Esophagus (tissue), 2 donors: ENCODE results near the gene TTYH1. TPM values are rescaled to one million over a fixed set of nuclear protein-coding genes. Genes with fewer than 3 reads are reported as not detected.
"Not testable (repeated sequence)": the region's sequence is repeated elsewhere in the genome, so short reads cannot be mapped to it uniquely, and the experiment has no call there.

Source experiments
- H3K27ac ChIP-seq, 2 donors: one replicate each; pipeline ENCODE4 v1.5.1; 2013; ENCODE audit warnings: low read depth in 2 of 2, mild to moderate bottlenecking in 2 of 2, inconsistent platforms in 1 of 2, low read length in 1 of 2, moderate library complexity in 1 of 2
- H3K27me3 ChIP-seq, 2 donors: one replicate each; pipeline ENCODE4 v1.6.1; 2013; ENCODE audit warnings: low read length in 2 of 2, control low read depth in 1 of 2, mild to moderate bottlenecking in 1 of 2; ENCODE audit not compliant: insufficient read depth in 2 of 2, control insufficient read depth in 1 of 2
- H3K36me3 ChIP-seq, 2 donors: one replicate each; pipeline ENCODE4 v1.6.1; 2013; ENCODE audit warnings: low read length in 1 of 2; ENCODE audit not compliant: control insufficient read depth in 2 of 2, insufficient read depth in 2 of 2
- H3K4me1 ChIP-seq, 2 donors: one replicate each; pipeline ENCODE4 v1.6.1; 2013; ENCODE audit warnings: low read length in 1 of 2; ENCODE audit not compliant: control insufficient read depth in 2 of 2, insufficient read depth in 2 of 2
- H3K4me3 ChIP-seq, 2 donors: one replicate each; pipeline ENCODE4 v1.5.1; 2013; ENCODE audit warnings: low read length in 2 of 2, mild to moderate bottlenecking in 2 of 2, low read depth in 1 of 2, moderate library complexity in 1 of 2
- H3K9me3 ChIP-seq, 2 donors: one replicate each; pipeline ENCODE4 v1.6.1; 2013; ENCODE audit warnings: mild to moderate bottlenecking in 2 of 2, low read depth in 1 of 2, low read length in 1 of 2, moderate library complexity in 1 of 2; ENCODE audit not compliant: control insufficient read depth in 2 of 2, insufficient read depth in 1 of 2
- WGBS, 2 donors: extraction: QIAGEN DNeasy Blood & Tissue Kit; methylation state at CpG; one replicate each; pipeline ENCODE4 v1.1.7; 2013; 5-methylcytosine and 5-hydroxymethylcytosine counted together
- polyA plus RNA-seq, 2 donors: library from polyadenylated mRNA; stranded (reverse); fragments of 200-250 nt; gene quantifications; one replicate each; pipeline ENCODE4 v1.2.3, GENCODE V29; 2013
- donor health status: healthy with polysubstance abuse.
- donor health status: Bipolar disorder and iron deficiency.

TTYH1 gene
- polyA plus RNA-seq, 2 donors = 0.82 to 3.7 TPM

DNA sequence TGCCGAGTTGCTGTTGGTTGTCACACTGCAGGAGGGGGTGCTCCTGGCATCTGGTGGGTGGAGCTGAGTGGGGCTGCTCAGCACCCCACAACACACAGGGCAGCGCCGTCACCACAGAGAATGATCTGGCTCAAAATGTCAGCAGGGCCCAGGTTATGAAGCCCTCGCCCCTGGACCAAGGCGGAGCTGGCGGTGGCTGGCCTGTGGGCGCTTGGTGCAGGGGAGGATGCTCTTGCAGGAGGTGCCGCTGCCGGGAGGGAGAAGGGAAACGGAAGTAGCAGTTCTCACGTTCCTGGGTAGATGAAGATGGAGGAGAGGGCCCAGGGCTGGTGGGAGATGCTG is 19.6 kb downstream of the TTYH1 start:
- Histone ChIP-seq H3K27me3 (no peaks in the 10 kb centered on the region), H3K27ac (no peak overlapping the region), H3K36me3 (peaks cover 1 to 4% of the 10 kb centered on the region in 2 donors), H3K4me3 (no peak overlapping the region), H3K9me3 (no peaks in the 10 kb centered on the region), H3K4me1 (peaks cover 9 to 12% of the 10 kb centered on the region in 2 donors)
- WGBS, 2 donors = 37 to 44% methylated on average over 11 of the region's 11 CpGs

DNA sequence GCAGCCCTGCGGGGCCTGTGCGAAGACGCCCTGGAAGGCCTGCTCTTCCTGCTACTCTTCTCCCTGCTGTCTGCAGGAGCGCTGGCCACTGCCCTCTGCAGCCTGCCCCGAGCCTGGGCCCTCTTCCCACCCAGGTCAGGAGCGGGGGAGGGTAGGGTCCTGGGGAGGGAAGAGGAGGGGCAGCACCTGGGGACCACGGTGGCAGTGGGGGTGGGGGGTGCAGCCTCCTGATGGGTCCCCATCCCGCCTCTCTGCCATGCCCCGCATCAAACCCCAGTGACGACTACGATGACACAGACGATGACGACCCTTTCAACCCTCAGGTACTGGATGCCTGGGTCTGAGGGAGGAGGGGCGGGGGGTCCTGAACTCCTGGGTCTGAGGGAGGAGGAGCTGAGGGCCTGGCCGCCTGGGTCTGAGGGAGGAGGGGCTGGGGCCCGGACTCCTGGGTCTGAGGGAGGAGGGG is 20.3 kb downstream of the TTYH1 start:
- Histone ChIP-seq H3K4me3 (no peak overlapping the region), H3K27me3 (no peaks in the 10 kb centered on the region), H3K27ac (no peak overlapping the region), H3K4me1 (peaks cover 8 to 12% of the 10 kb centered on the region in 2 donors), H3K36me3 (peaks cover 1 to 4% of the 10 kb centered on the region in 2 donors), H3K9me3 (no peaks in the 10 kb centered on the region)
- 38 to 51% methylated on average over 12 to 16 of the region's 16 CpGs for WGBS, 2 donors

DNA sequence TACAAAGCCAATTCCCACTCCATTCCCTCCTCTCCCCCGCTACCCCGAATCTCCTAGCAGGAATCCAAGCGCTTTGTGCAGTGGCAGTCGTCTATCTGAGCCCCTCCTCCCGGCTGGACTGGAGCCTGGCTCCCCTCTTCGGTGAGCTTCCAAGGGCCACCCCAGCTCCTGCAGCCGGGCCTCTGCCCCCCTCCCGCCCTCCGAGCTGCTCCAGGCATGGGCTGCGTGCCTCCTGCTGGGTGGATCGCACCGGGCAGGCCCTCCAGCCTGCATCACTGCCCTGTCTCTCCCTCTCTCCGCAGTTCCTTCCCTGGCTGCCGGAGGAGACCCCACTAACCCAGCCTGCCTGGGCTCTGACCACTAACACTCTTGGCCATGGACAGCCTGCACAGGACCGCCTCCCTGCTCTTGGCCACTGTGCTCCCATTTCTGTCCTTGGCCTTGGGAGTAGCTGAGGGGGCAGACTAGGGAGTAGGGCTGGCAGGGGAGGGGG is 20.8 kb downstream of the TTYH1 start:
- Histone ChIP-seq H3K27ac (no peak overlapping the region), H3K27me3 (no peaks in the 10 kb centered on the region), H3K4me1 (peaks cover 3 to 7% of the 10 kb centered on the region in 2 donors), H3K9me3 (no peaks in the 10 kb centered on the region), H3K4me3 (no peak overlapping the region), H3K36me3 (peaks cover 1 to 4% of the 10 kb centered on the region in 2 donors)
- WGBS, 2 donors = 49 to 57% methylated on average over 13 to 15 of the region's 15 CpGs

DNA sequence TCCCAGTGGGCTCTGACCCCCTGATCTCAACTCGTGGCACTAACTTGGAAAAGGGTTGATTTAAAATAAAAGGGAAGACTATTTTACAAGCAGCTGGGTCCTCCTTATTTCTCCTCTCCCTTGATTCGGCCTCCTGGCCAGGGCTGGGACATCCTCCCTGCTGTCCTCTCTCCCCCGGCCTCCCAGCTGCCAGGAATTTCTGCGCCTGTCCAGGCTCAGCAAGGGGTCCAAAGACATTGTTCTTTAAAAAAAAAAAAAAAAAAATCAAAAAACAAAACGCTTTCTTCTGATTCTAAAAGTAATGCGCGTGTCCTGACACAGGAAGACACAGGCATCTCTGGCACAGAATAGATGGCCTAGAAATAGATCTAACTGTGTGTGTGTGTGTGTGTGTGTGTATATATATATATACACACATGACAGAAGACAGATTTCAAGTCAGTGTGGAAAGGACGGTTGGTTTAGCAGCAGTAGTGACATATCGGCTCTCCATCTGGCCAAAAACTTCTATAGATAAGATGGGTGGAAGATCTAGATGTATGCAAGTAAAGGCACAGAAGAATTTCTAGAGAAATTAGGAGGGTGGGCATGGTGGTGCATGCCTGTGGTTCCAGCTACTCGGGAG is 21.5 kb downstream of the TTYH1 start:
- Histone ChIP-seq H3K4me1 (peaks cover 0 to 7% of the 10 kb centered on the region in 2 donors), H3K27ac (no peak overlapping the region)
- 83 to 85% methylated on average over 10 of the region's 10 CpGs for WGBS, 2 donors

DNA sequence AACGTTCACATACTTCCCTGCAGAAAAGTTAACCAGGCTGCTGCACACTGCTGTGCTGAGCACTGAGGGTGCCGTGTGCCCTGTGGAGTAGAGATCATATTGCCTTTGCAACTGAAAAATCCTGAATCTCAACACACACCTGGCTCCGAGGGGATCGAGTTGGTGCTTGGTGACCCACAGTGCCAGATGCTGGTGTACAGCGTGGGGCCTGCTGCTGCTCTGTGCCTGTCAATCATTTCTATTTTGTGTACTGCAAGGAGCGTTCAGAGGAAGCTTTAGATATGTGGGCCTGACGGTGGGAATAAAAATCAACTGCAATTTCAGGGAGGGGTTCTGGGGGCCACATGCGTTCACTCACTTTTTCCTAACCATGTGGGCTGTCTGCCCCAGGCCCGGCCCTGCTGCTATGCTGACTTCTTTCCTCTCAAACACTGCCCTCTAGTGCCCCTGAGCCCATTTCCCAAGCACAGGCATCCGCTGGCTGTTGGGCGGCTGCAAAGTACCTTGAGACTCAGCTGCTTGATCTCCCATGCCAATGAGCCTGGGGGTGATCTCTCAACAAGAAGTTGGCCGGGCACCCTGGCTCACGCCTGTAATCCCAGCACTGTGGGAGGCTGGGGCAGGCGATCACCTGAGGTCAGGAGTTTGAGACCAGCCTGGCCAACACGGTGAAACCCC is 24.0 kb downstream of the TTYH1 start:
- Histone ChIP-seq H3K27me3 (no peaks in the 10 kb centered on the region), H3K4me3 (no peak overlapping the region), H3K4me1 (peaks cover 0 to 7% of the 10 kb centered on the region in 2 donors), H3K9me3 (no peaks in the 10 kb centered on the region), H3K36me3 (peaks cover 1 to 4% of the 10 kb centered on the region in 2 donors), H3K27ac (no peak overlapping the region)
- WGBS, 2 donors = 49 to 57% methylated on average over 15 of the region's 15 CpGs

More for the DNA sequence above, 21.5 kb downstream of the TTYH1 start:
- H3K27me3 ChIP-seq = no peaks in the 10 kb centered on the region
- no peak overlapping the region for H3K4me3 ChIP-seq
- H3K9me3 ChIP-seq = no peaks in the 10 kb centered on the region
- H3K36me3 ChIP-seq = peaks cover 1 to 4% of the 10 kb centered on the region in 2 donors

DNA sequence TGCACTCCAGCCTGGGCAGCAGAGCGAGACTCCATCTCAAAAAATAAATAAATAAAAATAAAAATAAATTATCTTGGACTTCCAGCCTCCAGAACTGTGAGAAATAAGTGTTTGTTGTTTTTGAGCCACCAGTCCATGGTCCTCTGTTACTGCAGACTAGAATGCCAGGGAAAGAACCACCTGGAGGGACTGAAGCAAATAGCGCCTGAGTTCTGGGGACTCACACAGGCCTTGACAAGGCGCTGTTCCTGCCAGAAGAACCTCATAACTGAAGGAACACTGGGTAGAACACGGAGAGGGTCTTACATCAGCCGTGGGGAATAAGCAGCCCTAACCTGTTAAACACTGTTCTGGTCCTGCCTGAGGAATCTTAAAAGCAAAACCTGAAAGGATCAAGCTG is 25.4 kb downstream of the TTYH1 start:
- Histone ChIP-seq H3K4me1 (peaks cover 0 to 4% of the 10 kb centered on the region in 2 donors), H3K36me3 (peaks cover 4 to 5% of the 10 kb centered on the region in 2 donors), H3K4me3 (no peak overlapping the region), H3K9me3 (no peaks in the 10 kb centered on the region), H3K27me3 (no peaks in the 10 kb centered on the region), H3K27ac (no peak overlapping the region)
- WGBS, 2 donors = 86 to 90% methylated on average over 5 of the region's 5 CpGs

DNA sequence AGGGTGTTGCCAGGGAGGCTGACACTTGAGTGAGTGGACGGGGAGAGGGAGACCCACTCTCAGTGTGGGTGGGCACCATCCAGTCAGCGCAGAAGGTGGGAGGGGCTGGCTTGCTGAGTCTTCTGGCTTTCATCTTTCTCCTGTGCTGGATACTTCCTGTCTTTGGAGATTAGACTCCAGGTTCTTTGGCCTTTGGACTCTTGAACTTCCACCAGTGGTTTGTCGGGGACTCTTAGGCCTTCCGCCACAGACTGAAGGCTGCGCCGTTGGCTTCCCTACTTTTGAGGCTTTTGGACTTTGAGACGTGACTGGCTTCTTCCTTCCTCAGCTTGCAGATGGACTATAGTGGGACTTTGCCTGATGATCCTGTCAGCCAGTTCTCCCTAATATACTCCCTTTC is 29.5 kb downstream of the TTYH1 start:
- 76 to 91% methylated on average over 5 to 7 of the region's 7 CpGs for WGBS, 2 donors
- Histone ChIP-seq H3K36me3 (peaks cover 0 to 4% of the 10 kb centered on the region in 2 donors), H3K27me3 (no peaks in the 10 kb centered on the region), H3K9me3 (no peaks in the 10 kb centered on the region), H3K27ac (no peak overlapping the region), H3K4me1 (peaks cover 0 to 2% of the 10 kb centered on the region in 2 donors), H3K4me3 (no peak overlapping the region)

DNA sequence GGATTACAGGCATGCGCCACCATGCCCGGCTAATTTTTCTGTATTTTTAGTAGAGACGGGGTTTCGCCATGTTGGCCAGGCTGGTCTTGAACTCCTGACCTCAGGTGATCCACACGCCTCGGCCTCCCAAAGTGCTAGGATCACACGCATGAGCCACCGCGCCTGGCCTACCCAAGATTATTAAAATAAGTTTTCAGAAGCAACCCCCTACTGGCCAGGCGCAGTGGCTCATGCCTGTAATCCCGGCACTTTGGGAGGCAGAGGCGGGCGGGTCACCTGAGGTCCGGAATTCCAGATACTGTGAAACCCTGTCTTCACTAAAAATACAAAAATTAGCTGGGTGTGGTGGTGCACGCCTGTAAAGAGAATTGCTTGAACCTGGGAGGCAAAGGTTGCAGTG is 31.1 kb downstream of the TTYH1 start:
- not testable (repeated sequence) for H3K9me3 ChIP-seq, H3K36me3 ChIP-seq, H3K27ac ChIP-seq, H3K27me3 ChIP-seq, H3K4me3 ChIP-seq, H3K4me1 ChIP-seq
- 85 to 91% methylated on average over 15 of the region's 15 CpGs for WGBS, 2 donors

DNA sequence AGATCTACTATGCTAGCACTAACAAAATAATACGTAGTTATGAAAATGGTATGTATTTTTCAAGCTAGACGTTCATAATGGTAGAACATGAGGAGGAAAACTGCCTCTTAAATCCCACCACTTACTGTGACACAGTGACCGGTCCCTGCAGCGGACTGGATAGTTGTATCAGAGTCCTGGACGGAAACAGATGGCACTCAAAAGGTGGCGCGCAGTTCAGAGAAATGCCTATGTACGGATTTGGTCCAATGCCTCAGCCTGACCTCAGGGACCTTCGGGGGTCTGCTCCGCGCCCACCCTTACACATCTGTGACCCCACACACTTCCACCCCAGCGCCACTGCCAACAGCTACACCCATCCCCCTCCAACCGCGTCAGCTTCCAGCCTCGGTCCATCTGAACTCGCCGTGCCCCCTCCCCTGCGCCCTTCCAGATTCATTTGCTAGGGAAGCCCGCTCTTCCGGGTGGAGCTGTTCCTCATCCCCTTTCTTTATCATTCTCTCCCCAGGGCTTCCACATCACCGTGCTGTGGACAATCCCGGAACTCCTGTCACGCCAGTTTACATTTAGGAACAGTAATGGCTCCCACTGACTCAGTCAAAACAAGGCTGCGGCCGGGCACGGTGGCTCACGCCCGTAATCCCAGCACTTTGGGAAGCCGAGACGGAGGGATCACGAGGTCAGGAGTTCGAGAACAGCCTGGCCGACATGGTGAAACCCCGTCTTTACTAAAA is 32.9 kb downstream of the TTYH1 start:
- H3K27ac ChIP-seq = peak overlapping the region; percentile 89 to 98
- WGBS, 2 donors = 1 to 2% methylated on average over 34 of the region's 34 CpGs
- peaks cover 11 to 22% of the 10 kb centered on the region in 2 donors for H3K36me3 ChIP-seq
- peaks cover 5 to 16% of the 10 kb centered on the region in 2 donors for H3K4me1 ChIP-seq
- H3K4me3 ChIP-seq = peak overlapping the region; percentile 74 to 93
- H3K9me3 ChIP-seq = no peaks in the 10 kb centered on the region
- H3K27me3 ChIP-seq = no peaks in the 10 kb centered on the region
